ES-I3 (cell line): Measurements from ENCODE around the gene MST1R.
"Not testable (repeated sequence)": the region's sequence is repeated elsewhere in the genome, so short reads cannot be mapped to it uniquely, and the experiment has no call there.

Experiments
- H3K36me3 ChIP-seq: 2 replicates; pipeline ENCODE4 v1.6.1; 2013; ENCODE audit warnings: mild to moderate bottlenecking, low read length, control low read depth, moderate library complexity; ENCODE audit not compliant: insufficient read depth
- H3K4me1 ChIP-seq: 2 replicates; pipeline ENCODE4 v1.6.1; 2013; ENCODE audit warnings: mild to moderate bottlenecking, control low read depth, low read length; ENCODE audit not compliant: insufficient read depth
- H3K9ac ChIP-seq: 2 replicates; pipeline ENCODE4 v1.6.1; 2013; ENCODE audit warnings: low read depth, mild to moderate bottlenecking, low read length, moderate library complexity
- H3K9me3 ChIP-seq: 2 replicates; pipeline ENCODE4 v1.6.1; 2013; ENCODE audit warnings: mild to moderate bottlenecking, low read length, moderate library complexity; ENCODE audit not compliant: control insufficient read depth, insufficient read depth

The MST1R gene

GRCh38 chr3:49903451-49904424 is at the start of gene MST1R:
Gene MST1R (minus strand): TSS chr3:49903873. CDS start chr3:49903609, 264 bp downstream.
- Histone ChIP-seq H3K9ac (peak within 1 kb of the TSS; percentile 43), H3K36me3 (no peaks in the 10 kb centered on the region), H3K9me3 (no peaks in the 10 kb centered on the region), H3K4me1 (peaks cover 17% of the 10 kb centered on the region)

GRCh38 chr3:49952924-49953323 is 49.3 kb upstream of the MST1R start:
- Histone ChIP-seq H3K4me1 (peaks cover 4% of the 10 kb centered on the region; the same call in 1 of the 2 replicates), H3K9ac (no peak overlapping the region), H3K9me3 (no peaks in the 10 kb centered on the region), H3K36me3 (no peaks in the 10 kb centered on the region)

DNA sequence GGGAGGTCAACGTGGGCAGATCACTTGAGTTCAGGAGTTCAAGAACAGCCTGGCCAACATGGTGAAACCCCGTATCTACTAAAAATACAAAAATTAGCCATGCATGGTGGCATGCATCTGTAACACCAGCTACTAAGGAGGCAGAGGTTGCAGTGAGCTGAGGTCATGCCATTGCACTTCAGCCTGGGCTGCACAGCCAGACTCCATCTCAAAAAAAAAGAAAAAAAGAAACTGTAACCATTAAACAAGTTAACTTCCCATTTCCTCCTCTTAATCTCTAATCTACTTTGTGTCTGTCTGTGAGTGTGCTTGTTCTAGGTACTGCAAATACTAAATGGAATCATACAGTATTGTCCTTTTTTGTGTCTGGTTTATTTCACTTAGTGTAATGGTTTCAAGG is 39.0 kb upstream of the MST1R start:
- H3K9me3 ChIP-seq = no peaks in the 10 kb centered on the region
- no peak overlapping the region for H3K9ac ChIP-seq
- peaks cover 3% of the 10 kb centered on the region; the same call in 1 of the 2 replicates for H3K36me3 ChIP-seq
- peaks cover 5% of the 10 kb centered on the region; the same call in 1 of the 2 replicates for H3K4me1 ChIP-seq

- Histone ChIP-seq H3K4me1 (peaks cover 5% of the 10 kb centered on the region; the same call in 1 of the 2 replicates), H3K9me3 (no peaks in the 10 kb centered on the region), H3K9ac (peak overlapping the region; percentile 92), H3K36me3 (peaks cover 3% of the 10 kb centered on the region; the same call in 1 of the 2 replicates)
Observed at GRCh38 chr3:49940667-49941249, 37.1 kb upstream of the MST1R start.

DNA sequence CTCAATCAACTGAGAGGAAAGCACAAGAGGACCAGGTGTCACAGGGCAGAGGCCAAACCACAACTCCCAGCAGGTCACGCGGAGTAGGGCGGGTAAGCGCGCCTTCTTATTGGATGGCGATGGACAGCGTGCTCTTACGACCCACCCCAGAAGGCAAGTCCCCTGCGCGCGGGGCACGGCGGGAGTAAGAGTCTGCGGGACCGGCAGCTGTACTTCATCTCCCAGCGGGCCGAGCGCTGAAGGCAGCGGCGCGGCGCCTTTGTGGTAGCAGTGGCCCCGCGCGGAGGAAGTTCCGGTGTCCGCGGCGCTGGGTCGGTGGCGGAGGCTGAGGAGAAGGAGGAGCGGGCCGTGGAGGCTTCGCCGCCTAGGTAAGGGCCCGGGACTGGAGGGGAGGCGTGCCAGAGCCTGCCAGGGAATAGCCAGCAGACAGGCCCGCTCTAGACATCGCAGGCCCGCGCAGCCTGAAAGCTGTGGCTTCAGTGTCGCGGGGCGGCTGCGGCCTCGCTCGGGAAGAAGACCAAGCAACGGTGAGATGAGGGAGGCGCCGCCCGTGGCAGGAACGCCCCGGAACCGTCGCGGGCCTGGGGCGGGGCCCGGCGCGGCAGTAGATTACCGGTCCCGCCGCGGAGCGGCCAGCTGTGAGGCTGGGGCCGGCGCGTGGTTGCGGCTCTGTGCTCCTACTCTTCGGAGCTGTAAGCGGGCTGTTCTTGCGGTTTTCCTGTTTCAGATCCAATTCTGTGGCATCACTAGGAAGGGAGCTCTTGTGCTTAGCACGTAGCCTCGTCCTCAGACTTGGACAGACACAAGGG is 36.4 kb upstream of the MST1R start, which contains the start of gene RBM6:
RBM6 (plus strand) TSS at position 293 of the 809 bp plus-strand sequence. CDS start 22,492 bp downstream, outside the sequence.
- no peaks in the 10 kb centered on the region for H3K9me3 ChIP-seq

GRCh38 chr3:49937090-49937489 is 33.4 kb upstream of the MST1R start:
- Histone ChIP-seq H3K9ac (no peak overlapping the region), H3K9me3 (no peaks in the 10 kb centered on the region), H3K36me3 (no peaks in the 10 kb centered on the region), H3K4me1 (peaks cover 5% of the 10 kb centered on the region; the same call in 1 of the 2 replicates)

More for the DNA sequence above, 36.4 kb upstream of the MST1R start, which contains the start of gene RBM6:
- Histone ChIP-seq H3K9ac (peak within 1 kb of the TSS; percentile 92), H3K4me1 (peaks cover 5% of the 10 kb centered on the region; the same call in 1 of the 2 replicates), H3K36me3 (peaks cover 3% of the 10 kb centered on the region; the same call in 1 of the 2 replicates)

DNA sequence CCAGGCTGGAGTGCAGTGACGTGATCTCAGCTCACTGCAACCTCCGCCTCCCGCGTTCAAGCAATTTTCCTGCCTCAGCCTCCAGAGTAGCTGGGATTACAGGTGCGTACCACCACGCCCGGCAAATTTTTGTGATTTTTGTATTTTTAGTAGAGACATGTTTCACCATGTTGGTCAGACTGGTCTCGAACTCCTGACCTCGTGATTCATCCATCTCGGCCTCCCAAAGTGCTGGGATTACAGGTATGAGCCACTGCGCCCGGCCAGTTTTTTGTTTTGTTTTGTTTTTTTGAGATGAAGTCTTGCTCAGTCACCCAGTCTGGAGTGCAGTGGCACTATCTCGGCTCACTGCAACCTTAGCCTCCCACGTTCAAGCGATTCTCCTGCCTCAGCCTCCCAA is 28.6 kb upstream of the MST1R start:
- H3K9me3 ChIP-seq, H3K9ac ChIP-seq, H3K4me1 ChIP-seq, H3K36me3 ChIP-seq: not testable (repeated sequence)

GRCh38 chr3:49930922-49931321 is 27.2 kb upstream of the MST1R start:
- H3K36me3 ChIP-seq = no peaks in the 10 kb centered on the region
- peaks cover 5% of the 10 kb centered on the region; the same call in 1 of the 2 replicates for H3K4me1 ChIP-seq
- no peaks in the 10 kb centered on the region for H3K9me3 ChIP-seq
- no peak overlapping the region for H3K9ac ChIP-seq

DNA sequence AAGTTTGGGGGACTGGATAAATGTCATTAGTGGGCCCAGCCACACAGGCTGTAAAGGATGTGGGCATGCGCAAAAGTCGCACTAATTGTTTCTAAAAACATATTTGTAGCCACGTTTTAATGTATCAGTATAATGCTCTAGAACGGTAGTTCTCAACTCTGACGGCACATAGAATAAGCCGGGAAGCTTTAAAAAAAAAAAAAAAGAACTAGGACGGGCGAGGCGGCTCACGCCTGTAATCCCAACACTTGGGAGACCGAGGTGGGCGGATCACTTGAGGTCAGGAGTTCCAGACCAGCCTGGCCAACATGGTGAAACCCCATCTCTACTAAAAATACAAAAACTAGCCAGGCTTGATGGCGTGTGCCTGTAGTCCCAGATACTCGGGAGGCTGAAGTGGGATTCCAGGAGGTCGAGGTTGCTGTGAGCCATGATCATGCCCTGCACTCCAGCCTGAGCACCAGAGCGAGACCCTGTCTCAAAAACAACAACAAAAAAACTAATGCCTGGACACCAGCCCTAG is 26.6 kb upstream of the MST1R start:
- Histone ChIP-seq H3K9me3 (no peaks in the 10 kb centered on the region), H3K9ac (peak overlapping the region; percentile 87), H3K4me1 (peaks cover 5% of the 10 kb centered on the region; the same call in 1 of the 2 replicates), H3K36me3 (no peaks in the 10 kb centered on the region)

DNA sequence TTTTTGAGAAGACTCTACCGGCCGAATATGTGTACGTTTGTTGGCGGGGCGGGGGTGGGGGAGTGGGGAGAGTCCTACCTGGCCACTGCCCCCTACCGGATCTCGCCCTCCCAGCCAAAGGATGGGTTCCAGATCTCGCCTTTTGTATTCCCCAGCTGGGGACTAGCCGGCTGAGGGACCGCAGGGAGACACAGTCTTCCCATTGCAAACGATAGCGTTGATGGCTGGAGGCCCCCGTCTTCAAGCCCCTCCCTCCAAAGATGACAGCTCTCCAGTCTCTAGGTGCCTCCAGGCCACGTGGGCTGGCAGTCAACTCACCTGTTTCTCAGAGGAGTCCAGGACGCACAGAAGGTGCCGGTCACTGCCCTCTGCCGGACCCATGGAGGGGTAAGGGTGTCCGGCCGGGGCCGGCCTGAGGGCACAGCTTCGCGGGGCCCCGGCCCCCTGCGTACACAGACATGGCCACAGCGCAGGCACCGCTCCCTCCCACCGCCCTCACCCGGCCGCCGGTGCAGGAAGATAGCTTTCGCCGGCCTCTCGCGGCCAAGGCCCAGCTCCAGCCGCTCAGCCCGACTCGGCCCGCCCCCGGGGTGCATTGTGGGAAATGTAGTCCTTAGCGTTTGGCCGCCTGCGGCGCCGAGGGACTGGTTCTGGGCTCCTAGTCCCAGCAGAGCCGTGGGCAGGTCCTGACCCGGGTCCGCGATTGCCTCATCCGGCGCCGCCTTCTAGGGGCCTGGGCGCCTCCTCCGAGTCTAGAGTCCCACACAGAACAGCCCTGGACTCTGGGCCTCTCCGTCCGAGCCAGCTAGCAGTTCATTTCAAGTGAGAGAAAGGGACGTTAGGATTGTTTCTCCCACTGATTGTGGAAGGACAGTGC is 25.9 kb upstream of the MST1R start, which contains the start of gene MON1A:
MON1A (minus strand) TSS at position 521 of the 877 bp plus-strand sequence. CDS start 16,465 bp downstream, outside the sequence.
- H3K9me3 ChIP-seq = no peaks in the 10 kb centered on the region
- H3K4me1 ChIP-seq = peaks cover 5% of the 10 kb centered on the region; the same call in 1 of the 2 replicates
- peak within 1 kb of the TSS; percentile 87 for H3K9ac ChIP-seq
- no peaks in the 10 kb centered on the region for H3K36me3 ChIP-seq

DNA sequence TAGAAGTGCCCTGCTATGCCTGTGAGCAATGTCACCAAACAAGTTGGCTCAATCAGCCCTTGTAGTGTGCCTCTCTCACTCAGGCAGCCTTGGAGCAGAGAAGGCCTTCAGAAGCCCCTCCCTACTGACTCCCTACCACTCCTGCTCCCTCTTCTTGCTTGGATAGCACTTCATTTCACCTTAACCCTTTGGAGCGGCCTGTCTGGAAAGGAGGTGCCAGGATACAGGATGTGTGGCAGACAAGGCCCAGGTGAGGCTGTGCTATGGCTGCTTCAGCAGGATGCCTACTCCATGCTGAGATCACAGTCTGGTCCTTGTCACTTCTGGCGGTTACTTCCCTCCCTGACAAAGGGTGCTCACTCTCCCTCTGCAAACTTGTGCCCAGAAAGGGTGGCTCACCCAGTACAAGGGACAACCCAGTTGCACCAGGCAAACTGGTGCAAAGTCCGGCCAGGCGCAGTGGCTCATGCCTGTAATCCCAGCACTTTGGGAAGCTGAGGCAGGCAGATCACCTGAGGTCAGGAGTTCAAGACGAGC is 24.9 kb upstream of the MST1R start:
- Histone ChIP-seq H3K4me1 (peaks cover 5% of the 10 kb centered on the region; the same call in 1 of the 2 replicates), H3K9me3 (no peaks in the 10 kb centered on the region), H3K36me3 (no peaks in the 10 kb centered on the region), H3K9ac (no peak overlapping the region)

GRCh38 chr3:49927798-49928197 is 24.1 kb upstream of the MST1R start:
- H3K9me3 ChIP-seq = no peaks in the 10 kb centered on the region
- H3K36me3 ChIP-seq = no peaks in the 10 kb centered on the region
- H3K9ac ChIP-seq = no peak overlapping the region
- peaks cover 5% of the 10 kb centered on the region; the same call in 1 of the 2 replicates for H3K4me1 ChIP-seq
